GM19099 (cell line): ENCODE data around the gene MYO1A.

Experiments used
- POLR2A ChIP-seq: IDR thresholded peaks from 3 replicates; pipeline ENCODE4 v1.6.1; 2011; ENCODE audit warnings: low read depth; ENCODE audit not compliant: insufficient read length; ENCODE audit errors: extremely low read depth

Gene MYO1A

GRCh38 chr12:57040211-57040610 is 9.7 kb downstream of the MYO1A start:
- no peak for TF ChIP-seq POLR2A

- no peak for TF ChIP-seq POLR2A
Measured at GRCh38 chr12:57039016-57039798, 10.7 kb downstream of the MYO1A start.

GRCh38 chr12:57037264-57037663 is 12.7 kb downstream of the MYO1A start:
- TF ChIP-seq POLR2A, result no peak

DNA sequence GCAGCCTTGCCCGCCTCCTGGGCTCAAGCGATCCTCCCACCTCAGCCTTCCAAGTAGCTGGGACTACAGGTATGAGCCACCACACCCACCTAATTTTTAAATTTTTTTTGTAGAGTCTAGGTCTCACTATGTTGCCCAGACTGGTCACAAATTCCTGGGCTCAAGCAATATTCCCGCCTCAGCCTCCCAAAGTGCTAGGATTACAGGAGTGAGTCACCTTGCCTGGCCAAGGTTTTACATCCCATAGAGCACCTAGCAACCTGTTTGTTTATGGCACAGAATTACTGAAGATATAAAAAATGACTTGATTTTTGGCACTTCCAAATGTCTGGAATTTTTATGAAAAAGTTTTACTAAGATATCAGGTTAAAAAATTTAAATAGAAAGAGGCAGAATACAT is 16.5 kb downstream of the MYO1A start:
- TF ChIP-seq POLR2A, result no peak

GRCh38 chr12:57031789-57032188 is 18.1 kb downstream of the MYO1A start:
- TF ChIP-seq POLR2A, result no peak

DNA sequence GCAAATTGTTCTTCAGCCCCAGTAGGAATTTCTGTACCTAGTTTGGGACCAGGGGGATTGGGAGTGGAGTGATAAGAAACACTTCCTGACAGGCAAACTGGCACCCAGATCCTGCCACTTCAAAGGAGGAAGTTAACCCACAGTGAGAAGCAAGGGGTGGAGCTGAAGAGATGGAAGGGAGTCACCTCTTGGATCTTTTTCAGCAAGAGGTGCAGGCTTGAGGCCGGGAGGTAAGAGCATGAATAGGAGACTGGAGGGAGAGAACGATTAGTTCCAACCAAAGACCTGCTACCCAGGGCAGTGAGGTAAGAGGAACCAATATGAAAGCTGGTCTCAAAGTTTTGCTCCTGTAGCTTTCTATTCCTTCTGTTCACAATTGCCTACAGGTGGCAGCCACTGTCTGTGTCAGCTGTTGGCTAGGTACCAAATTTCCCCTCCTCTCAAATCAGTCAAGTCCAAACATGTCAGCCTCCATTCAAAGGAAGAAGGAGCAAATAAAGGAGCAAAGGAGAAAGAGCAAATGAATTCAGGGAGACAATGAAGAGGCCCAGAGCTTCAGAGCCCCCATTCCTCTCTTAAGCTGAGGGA is 18.7 kb downstream of the MYO1A start:
- no peak for TF ChIP-seq POLR2A

DNA sequence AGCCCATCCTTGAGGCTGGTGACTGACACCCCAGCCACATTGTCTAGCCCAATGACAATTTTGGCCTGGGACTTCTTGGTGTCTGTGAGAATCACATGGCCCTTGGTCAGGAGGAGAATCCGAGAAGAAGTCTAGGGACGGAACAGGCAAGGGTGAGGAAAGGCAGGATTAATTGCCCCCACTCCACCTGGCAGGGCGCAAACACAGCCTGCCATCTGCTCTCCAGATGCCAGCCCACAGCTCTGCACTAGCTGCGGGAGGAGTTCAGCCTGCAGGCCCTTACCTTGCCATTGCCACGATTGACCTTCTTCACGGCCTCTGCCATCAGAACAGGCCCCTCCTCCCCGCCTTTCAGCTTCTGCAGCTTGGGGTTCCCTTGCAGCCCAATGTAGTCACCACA is 20.5 kb downstream of the MYO1A start:
- TF ChIP-seq POLR2A, result no peak

DNA sequence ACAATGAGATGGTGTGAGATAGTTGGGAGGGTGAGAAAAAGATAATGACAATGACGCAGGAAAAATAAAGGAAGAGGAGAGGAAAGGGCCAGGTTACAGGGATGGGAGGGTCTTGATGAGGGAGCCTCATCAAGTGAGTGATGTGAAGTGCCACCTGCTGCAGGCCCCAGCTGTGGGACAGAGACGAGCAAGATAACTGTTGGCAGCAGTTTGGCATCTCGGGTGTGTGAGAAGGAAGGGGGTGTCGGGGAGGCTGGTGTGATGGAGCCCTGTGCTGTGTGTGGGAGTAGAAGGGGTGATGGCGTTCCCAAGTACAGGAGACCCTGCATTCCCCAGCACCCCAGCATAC is 22.1 kb downstream of the MYO1A start:
- no peak for TF ChIP-seq POLR2A

DNA sequence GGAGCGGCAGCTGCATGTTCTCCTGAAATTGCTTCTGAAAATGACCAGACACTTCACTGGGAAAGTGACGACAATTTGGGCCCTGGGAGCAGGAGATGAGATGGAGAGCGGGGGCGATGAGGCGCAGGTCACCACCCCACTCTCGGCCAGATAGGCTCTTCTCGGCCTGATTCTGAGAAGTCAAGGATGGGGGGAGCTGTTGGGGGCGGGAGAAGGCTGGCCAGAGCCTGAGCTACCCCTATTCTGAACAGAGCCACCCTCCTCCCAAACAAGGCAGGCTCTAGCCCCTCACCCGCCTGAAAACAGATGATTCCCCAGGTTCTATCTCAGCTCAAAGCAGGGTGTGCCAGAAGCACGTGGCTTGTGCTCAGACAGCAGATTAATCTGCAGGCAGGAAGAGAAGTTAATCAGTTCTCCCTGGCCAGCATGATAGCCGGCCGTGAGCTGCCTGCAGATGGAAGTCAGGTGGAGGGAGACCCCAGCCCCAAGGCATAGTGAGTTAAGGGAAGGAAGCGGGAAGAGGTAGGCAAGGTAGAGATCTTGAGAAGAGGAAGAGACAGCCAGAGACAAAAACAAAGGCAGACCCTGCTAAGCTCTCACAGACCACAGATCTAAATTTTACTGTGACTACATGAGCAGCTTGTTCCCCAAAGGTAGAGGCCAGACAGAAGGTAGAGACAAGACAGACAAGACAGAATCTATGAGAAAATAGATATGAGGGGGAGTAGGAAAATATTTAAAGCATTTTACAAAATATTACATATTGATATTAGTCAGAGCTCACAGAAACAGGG is 22.7 kb downstream of the MYO1A start:
- no peak for TF ChIP-seq POLR2A

DNA sequence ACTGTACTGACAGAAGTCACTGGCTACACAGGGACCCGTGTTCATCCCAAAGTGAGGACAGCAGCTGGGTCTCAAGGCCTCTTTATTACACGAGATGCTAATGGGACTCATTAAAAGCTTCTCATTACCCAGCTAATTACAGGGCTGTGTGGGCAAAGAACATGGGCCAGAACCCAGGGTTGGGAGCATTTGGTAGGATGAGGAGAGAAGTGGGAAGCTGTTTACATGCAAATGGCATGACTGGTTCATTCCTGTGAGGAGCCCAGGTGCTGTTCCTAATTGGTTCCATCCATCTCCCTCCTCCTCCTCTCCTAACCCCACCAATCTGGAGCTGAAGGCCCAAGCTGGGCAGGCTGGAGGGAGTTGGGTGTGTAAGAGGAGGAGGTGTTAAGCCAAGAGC is 24.7 kb downstream of the MYO1A start:
- no peak for TF ChIP-seq POLR2A

DNA sequence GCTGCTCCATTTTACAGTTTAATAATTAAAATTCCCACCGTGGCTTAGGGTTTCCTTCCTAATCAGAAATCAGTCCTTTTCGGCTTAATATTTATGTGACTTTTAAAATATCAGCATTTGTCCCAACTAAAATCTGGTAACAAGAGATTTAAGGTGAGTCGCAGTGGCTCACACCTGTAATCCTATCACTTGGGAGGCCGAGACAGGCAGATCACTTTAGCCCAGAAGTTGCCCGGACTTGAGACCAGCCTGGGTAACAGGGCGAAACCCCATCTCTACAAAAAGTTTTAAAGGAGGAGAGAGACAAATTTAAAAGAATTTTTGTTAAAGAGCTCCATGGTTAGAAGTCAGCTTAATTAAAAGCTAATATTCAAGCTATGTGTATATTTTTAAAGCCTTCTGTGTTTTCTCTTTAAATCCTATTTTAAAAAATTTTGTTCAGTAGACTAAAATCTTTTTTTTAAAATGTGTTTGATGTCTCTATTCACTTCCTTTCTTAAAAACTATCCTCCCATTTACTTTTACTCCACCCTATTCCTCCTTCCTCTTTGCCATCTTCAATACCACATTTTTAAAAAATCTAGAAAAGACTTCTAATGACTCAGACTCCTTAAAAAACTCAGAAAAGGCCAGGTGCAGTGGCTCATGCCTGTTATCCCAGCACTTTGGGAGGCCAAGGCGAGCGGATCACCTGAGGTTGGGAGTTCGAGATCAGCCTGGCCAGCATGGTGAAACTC is 29.8 kb downstream of the MYO1A start:
- no peak for TF ChIP-seq POLR2A

DNA sequence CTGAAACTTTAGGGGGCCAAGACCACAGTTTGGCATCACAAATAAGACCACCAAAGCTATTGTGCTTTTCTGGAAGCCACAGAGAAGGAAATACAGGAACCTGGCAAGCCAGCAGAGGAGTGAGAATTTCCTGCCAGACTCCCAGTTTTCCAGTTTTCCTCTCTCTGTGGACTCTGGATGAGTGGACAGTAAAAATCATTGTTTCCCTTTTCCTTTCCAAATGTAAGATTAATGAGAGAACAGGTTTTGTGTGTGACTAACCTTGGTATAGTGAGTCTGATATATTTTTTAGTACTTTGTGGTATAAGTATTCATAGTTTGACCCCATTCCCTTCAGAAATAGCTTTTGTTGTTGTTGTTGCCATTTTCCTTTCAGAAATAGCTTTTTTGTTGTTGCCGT is 31.0 kb downstream of the MYO1A start:
- TF ChIP-seq POLR2A, result no peak

GRCh38 chr12:57016348-57016747 is 33.6 kb downstream of the MYO1A start, which contains the start of gene TAC3:
TSS of gene TAC3 (minus strand) at chr12:57016529. CDS start at chr12:57015797, 732 bp downstream.
- no peak for TF ChIP-seq POLR2A

GRCh38 chr12:57012600-57013465 is 37.1 kb downstream of the MYO1A start:
- TF ChIP-seq POLR2A, result no peak
